SIG-M5 treated with dmso at 0.1 percent for 504 hours (cell line): ENCODE data around the gene FOXC1.

ENCODE experiments used
- DNase-seq: peaks from one replicate; lab custom pipeline; 2025; ENCODE audit not compliant: unreplicated experiment; lab: John Stamatoyannopoulos, UW

Gene FOXC1

GRCh38 chr6:1622851-1623768 is 13.4 kb downstream of the FOXC1 start:
- DNase-seq: no peak

- no peak for DNase-seq
Measured at GRCh38 chr6:1623769-1624057, 14.0 kb downstream of the FOXC1 start.

- DNase-seq: no peak
Measured at GRCh38 chr6:1624058-1624850, 14.5 kb downstream of the FOXC1 start.

GRCh38 chr6:1624851-1625781 is 15.4 kb downstream of the FOXC1 start:
- DNase-seq: no peak

GRCh38 chr6:1625794-1626435 is 16.2 kb downstream of the FOXC1 start:
- no peak for DNase-seq

GRCh38 chr6:1626481-1626880 is 16.8 kb downstream of the FOXC1 start:
- no peak for DNase-seq

- no peak for DNase-seq
Measured at GRCh38 chr6:1627827-1628560, 18.3 kb downstream of the FOXC1 start.

- DNase-seq: no peak
Measured at GRCh38 chr6:1629316-1629715, 19.6 kb downstream of the FOXC1 start.

- no peak for DNase-seq
Measured at GRCh38 chr6:1630212-1630770, 20.6 kb downstream of the FOXC1 start.

GRCh38 chr6:1630771-1631217 is 21.1 kb downstream of the FOXC1 start:
- DNase-seq: no peak

- no peak for DNase-seq
Measured at GRCh38 chr6:1631251-1631650, 21.5 kb downstream of the FOXC1 start.

- no peak for DNase-seq
Measured at GRCh38 chr6:1633366-1634021, 23.8 kb downstream of the FOXC1 start.

GRCh38 chr6:1634081-1634480 is 24.4 kb downstream of the FOXC1 start:
- DNase-seq: no peak

- no peak for DNase-seq
Measured at GRCh38 chr6:1635305-1636010, 25.7 kb downstream of the FOXC1 start.

- DNase-seq: no peak
Measured at GRCh38 chr6:1636272-1636825, 26.6 kb downstream of the FOXC1 start.

- DNase-seq: no peak
Measured at GRCh38 chr6:1636971-1637871, 27.5 kb downstream of the FOXC1 start.

GRCh38 chr6:1639430-1639829 is 29.7 kb downstream of the FOXC1 start:
- DNase-seq: no peak
